Uterus (tissue), 2 donors: Measurements from ENCODE around the gene TK2.

Experiments used
- POLR2A ChIP-seq, 2 donors: fragments of 450-650 bp; IDR thresholded peaks; one replicate each; pipeline ENCODE4 v1.6.1; 2016; ENCODE audit warnings: antibody characterized with exemption in 2 of 2, mild to moderate bottlenecking in 1 of 2, moderate library complexity in 1 of 2
- TF ChIP-seq, protein P1 (sequence below), 4 experiments: fragments of 200-600 bp in 2 of 4; fragments of 450-650 bp in 2 of 4; sonication (generic) in 2 of 4; IDR thresholded peaks; one replicate each; pipeline ENCODE4 v1.5.1; 2016 to 2019; ENCODE audit warnings: antibody characterized with exemption in 4 of 4, mild to moderate bottlenecking in 2 of 4, moderate library complexity in 1 of 4

DNA sequence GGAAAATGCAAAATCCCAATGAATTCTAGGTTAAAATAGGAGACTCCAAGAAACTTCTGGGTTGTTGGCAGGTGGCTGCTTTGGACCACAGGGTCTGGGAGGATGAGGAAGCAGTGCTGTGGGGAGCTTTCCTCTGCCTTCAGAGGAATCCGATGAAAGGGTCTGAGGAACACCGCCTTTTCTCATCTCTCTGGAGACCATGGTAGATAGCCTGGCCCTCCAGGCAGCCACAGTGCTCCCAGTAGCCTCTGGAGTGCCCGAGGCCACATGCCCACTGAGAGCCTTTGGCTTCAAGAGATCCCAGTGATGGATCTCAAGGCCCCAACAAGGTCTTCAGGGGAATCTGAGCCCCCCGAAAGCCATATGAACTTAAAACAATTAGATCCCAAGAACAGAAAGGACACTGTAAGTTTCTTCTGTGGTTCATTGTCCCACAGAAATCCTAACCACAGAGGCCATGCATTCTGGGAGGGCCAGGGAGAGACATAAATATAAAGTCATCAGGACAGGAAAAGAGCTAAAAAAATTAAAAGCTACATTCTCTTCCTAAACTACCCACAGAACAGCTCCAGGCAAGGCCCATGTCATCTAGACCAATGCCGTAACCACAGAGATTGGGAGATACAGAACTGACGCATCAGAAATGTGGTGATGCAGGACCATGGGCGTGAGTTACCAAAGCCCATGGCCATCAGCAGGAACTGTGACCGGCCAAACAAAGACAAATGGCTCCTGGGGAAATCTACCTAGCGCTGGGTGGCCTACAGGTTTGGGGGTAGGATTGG is 24.3 kb downstream of the TK2 start:
- TF ChIP-seq, protein P1, sequence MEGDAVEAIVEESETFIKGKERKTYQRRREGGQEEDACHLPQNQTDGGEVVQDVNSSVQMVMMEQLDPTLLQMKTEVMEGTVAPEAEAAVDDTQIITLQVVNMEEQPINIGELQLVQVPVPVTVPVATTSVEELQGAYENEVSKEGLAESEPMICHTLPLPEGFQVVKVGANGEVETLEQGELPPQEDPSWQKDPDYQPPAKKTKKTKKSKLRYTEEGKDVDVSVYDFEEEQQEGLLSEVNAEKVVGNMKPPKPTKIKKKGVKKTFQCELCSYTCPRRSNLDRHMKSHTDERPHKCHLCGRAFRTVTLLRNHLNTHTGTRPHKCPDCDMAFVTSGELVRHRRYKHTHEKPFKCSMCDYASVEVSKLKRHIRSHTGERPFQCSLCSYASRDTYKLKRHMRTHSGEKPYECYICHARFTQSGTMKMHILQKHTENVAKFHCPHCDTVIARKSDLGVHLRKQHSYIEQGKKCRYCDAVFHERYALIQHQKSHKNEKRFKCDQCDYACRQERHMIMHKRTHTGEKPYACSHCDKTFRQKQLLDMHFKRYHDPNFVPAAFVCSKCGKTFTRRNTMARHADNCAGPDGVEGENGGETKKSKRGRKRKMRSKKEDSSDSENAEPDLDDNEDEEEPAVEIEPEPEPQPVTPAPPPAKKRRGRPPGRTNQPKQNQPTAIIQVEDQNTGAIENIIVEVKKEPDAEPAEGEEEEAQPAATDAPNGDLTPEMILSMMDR (IDR thresholded peaks at IDR 0.05) = no peak
- TF ChIP-seq POLR2A (IDR thresholded peaks at IDR 0.05) = no peak
